GM10266 (cell line): ENCODE results near the gene GRIA1.

Source experiments
- DNase-seq: peaks from one replicate; pipeline ENCODE4 v3.0.0; 2012; ENCODE audit errors: extremely low spot score
- CTCF ChIP-seq: IDR thresholded peaks from 2 replicates; pipeline ENCODE4 v1.5.1; 2012; ENCODE audit warnings: mild to moderate bottlenecking, low read depth; ENCODE audit not compliant: control insufficient read depth, insufficient read depth; ENCODE audit errors: missing control alignments

Gene GRIA1

GRCh38 chr5:153491856-153492255 is 1.4 kb downstream of the GRIA1 start:
- no peak for DNase-seq
- no peak for TF ChIP-seq CTCF

- DNase-seq: no peak
- peak; percentile 49 for TF ChIP-seq CTCF
Measured at GRCh38 chr5:153496835-153497234, 6.4 kb downstream of the GRIA1 start.

- DNase-seq: no peak
- TF ChIP-seq CTCF: no peak
Measured at GRCh38 chr5:153498516-153498915, 8.0 kb downstream of the GRIA1 start.

GRCh38 chr5:153500178-153500577 is 9.7 kb downstream of the GRIA1 start:
- no peak for DNase-seq
- TF ChIP-seq CTCF: no peak

- no peak for DNase-seq
- TF ChIP-seq CTCF: no peak
Measured at GRCh38 chr5:153504726-153505125, 14.3 kb downstream of the GRIA1 start.

- no peak for DNase-seq
- no peak for TF ChIP-seq CTCF
Measured at GRCh38 chr5:153508700-153509099, 18.2 kb downstream of the GRIA1 start.

- no peak for DNase-seq
- TF ChIP-seq CTCF: no peak
Measured at GRCh38 chr5:153511622-153512021, 21.2 kb downstream of the GRIA1 start.
